HG03066 (cell line): ENCODE data around the gene PAN2.
"Not testable (repeated sequence)": the region's sequence is repeated elsewhere in the genome, so short reads cannot be mapped to it uniquely, and the experiment has no call there.

Experiments
- ATAC-seq: cut with Tn5 transposase; IDR thresholded peaks from one replicate; pipeline ENCODE4 v1.9.1; 2021; ENCODE audit warnings: low read depth; ENCODE audit not compliant: unreplicated experiment

Gene PAN2

DNA sequence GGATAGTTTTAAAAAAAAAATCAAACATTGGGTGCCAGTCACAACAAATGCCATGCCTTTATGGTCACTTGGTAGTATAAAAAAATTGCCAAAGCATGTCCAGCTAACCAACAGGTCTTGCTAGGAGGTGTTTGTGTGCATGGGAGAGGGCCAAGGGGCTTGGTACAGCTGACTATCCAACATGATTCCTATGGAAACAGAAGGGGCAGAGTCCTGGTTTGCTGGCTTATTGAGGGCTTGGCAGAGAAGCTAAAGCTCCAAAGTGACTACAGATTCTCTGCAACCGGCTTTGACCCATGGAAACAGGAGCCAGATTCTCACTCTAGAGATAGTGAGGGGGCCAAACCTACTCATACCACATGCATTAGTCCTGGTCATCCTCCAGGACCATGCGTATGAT is 61.3 kb downstream of the PAN2 start:
- ATAC-seq: not testable (repeated sequence)

DNA sequence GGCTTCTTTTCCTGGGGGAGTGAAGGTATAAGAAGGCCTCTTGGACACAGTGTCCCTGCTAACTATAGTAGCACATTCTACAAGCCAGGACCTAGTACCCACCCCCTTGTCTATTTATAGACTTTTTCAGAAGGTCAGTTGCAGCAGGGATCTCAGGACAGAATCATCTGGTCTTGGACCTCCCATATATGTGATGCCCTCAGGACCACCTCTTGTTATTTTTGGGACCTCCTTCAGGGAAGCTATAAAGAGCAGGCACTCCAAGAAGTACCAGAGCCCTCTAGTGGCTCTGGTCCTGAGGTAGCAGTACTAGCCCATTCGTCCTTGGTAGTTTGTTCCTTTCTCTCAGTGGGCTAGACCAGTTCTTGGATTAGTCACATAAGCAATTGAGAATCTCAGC is 62.8 kb downstream of the PAN2 start:
- no peak for ATAC-seq

DNA sequence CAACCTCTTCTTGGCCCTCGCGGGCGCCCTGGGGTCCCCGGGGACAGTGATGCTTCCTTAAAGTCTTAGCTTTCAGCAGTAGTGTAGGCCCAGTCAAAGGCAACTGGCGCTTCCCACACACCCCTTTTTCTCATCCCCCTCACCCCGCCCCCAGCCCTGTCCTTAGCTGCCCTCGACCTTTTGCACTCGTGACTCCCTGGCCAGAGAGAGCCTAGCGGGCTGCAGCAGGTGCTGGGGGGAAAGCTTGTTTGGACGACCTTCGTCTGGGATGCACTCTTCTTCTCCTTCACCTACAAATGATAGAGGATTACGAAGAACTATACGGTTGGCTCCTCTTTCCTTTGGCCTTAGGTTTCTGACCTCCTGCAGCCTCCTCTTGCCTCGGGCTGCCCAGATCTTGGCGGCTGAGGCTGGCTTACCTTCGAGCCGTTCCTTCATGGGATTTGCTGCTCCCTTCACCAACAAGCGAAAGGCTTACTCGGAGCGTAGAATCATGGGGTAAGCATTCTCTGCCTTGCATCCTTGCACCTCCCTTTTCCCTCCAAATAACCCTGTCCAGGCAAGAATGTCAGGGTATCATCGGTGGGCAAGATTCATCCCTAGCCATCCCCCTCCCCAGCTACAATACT is 66.2 kb downstream of the PAN2 start:
- ATAC-seq: peak; percentile 25

DNA sequence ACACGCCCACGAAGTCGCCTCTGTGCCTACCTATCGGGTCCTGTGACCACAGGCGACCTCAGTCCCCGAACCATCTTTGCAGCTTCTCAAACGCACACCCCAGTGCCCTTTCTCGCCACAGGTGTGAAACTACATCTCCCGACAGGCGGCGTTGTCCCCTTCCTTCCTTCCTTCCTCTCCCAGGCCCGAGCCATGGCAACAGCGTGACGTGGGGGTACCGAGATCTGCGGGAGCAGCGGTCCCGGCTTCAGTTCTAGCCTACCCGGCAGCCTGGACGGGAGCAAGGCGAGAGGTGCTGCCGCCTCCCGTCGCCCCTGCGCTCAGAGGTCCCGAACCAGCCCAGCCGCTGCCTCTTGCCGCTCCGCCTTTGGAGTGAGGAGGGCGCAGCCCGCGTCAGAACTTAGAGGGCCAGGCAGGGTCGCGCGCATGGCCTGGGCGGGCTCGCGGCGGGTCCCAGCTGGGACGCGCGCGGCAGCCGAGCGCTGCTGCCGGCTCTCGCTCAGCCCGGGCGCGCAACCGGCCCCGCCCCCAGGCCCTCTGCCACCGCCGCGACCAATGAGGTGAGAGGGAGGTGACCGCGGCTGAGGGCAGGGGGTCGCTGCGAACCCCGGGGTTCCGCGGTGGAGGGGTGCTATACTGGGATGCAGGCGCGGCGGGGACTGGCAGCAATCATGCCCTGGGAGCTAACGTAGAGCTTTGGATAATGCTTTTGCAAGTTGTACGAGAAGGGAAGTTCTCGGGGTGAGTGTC is 66.9 kb downstream of the PAN2 start, which contains the start of gene COQ10A:
Gene COQ10A, plus strand, starts transcription at position 250 of the 750 bp plus-strand sequence. Its CDS starts 177 bp downstream, at position 427.
- peak; percentile 78 for ATAC-seq
